Peyer's patch (tissue), 4 donors: ENCODE measurements around the gene PML. TPM values are rescaled to one million over a fixed set of nuclear protein-coding genes. Genes with fewer than 3 reads are reported as not detected.
A peak's percentile ranks its signal among the peaks of the same experiment; 100 is the strongest.

Source experiments
- DNase-seq, 3 donors: peaks; one replicate each; pipeline ENCODE4 v3.0.0-alpha.2; 2017 to 2019
- H3K27ac ChIP-seq, 4 donors: fragments of 200-600 bp; sonication (generic); one replicate each; pipeline ENCODE4 v1.5.1; 2016 to 2019
- H3K27me3 ChIP-seq, 2 donors: fragments of 200-600 bp; sonication (generic); one replicate each; pipeline ENCODE4 v1.5.1; 2019
- H3K36me3 ChIP-seq, 3 donors: fragments of 200-600 bp; sonication (generic); one replicate each; pipeline ENCODE4 v1.5.1; 2016 to 2019
- H3K4me1 ChIP-seq, 4 donors: fragments of 200-600 bp; sonication (generic); one replicate each; pipeline ENCODE4 v1.5.1; 2016 to 2019
- H3K4me3 ChIP-seq, 4 donors: fragments of 200-600 bp; sonication (generic); 1 replicate in 3 of 4; 2 replicates in 1 of 4; pipeline ENCODE4 v1.5.1; 2016 to 2019; ENCODE audit warnings: mild to moderate bottlenecking in 1 of 4
- H3K9me3 ChIP-seq, 4 donors: fragments of 200-600 bp; sonication (generic); one replicate each; pipeline ENCODE4 v1.5.1; 2016 to 2019; ENCODE audit warnings: mild to moderate bottlenecking in 1 of 4
- POLR2A ChIP-seq, 2 donors: fragments of 450-650 bp; IDR thresholded peaks; one replicate each; pipeline ENCODE4 v1.5.1; 2017; ENCODE audit warnings: antibody characterized with exemption in 2 of 2, mild to moderate bottlenecking in 2 of 2, moderate library complexity in 2 of 2
- total RNA-seq, 4 donors: library from RNA; depleted of rRNA; stranded (reverse); fragments of >200 nt; gene quantifications; one replicate each; pipeline ENCODE4 v1.1.0, GENCODE V29; 2016
- TF ChIP-seq, protein P1 (sequence below), 6 experiments: fragments of 450-650 bp in 4 of 6; fragments of 200-600 bp in 2 of 6; sonication (generic) in 1 of 6; IDR thresholded peaks; one replicate each; pipeline ENCODE4 v1.5.1; 2017 to 2019; ENCODE audit warnings: antibody characterized with exemption in 6 of 6, mild to moderate bottlenecking in 3 of 6, moderate library complexity in 1 of 6

Gene PML
- total RNA-seq, 4 donors from 2014 or later, result 52.4 to 116 (median 82.9) TPM

DNA sequence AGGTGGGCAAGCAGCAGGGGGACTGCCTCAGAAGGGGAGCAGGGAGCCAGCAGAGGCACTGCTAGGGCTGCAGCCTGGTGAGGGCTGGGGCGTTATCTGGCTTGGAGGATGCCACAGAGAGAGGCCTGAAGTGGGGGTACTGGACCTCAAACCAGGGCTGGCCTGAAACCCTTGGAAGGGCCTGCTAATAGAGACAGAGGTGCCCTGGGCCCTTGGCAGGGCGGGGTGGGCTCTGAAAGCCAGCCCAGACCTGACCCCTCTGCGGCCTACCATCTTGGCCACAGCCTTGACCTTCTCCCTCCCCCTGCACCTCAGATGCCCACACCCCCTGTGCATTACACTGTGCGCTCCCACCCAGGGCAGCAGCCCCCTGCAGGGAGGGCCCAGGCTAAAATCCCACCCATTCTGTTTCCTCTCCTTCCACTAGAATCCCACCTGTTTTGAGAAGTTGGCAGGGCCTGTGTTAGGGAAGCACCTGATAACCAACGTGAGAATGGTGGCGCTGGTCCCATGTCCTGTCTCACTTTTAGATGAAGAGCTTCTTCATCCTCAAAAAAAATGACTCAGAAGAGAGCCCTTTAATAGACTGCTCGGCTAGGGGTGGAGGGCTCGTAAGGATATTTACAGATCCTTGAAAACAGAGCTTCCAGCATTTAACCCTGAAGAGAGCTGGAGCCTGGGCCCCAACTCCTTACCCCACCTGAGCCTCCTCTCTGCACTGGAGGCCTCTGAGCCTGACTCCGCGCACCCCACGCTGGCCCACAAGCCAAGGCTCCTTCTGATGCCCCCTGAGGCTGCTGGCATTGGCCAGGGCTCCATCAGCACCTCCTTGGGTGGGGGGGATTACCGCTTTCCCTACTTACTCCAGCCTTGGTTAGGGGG lies 38.4 kb upstream of the PML start:
- H3K27ac ChIP-seq, result no peak overlapping the region

DNA sequence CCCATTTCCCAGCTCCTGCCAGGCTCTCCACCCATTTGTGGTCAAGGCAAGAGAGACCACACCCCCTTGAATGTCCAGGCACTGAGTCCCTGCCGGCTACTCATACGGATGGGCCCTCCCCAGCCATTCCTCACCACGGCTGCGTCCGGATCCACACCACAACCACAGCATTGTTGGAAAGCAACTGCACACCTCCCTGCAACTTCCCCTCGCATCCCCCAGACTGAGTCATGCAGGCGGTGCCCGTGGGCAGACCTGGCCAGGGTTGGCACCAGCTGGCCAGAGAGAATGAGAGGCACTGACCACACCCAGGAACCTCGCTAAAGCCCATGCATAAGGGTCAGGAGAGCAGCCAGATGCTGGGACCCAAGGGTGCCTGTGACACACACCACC lies 37.8 kb upstream of the PML start:
- no peak for DNase-seq

More for the DNA sequence above, 38.4 kb upstream of the PML start:
- H3K36me3 ChIP-seq, result no peaks in the 10 kb centered on the region
- H3K9me3 ChIP-seq, result no peaks in the 10 kb centered on the region
- H3K4me1 ChIP-seq, result peaks cover 3 to 22% (median 17%) of the 10 kb centered on the region in 4 donors
- no peak overlapping the region for H3K4me3 ChIP-seq
- no peaks in the 10 kb centered on the region for H3K27me3 ChIP-seq
- no peak for TF ChIP-seq POLR2A (IDR thresholded peaks at IDR 0.05)
- TF ChIP-seq, protein P1, sequence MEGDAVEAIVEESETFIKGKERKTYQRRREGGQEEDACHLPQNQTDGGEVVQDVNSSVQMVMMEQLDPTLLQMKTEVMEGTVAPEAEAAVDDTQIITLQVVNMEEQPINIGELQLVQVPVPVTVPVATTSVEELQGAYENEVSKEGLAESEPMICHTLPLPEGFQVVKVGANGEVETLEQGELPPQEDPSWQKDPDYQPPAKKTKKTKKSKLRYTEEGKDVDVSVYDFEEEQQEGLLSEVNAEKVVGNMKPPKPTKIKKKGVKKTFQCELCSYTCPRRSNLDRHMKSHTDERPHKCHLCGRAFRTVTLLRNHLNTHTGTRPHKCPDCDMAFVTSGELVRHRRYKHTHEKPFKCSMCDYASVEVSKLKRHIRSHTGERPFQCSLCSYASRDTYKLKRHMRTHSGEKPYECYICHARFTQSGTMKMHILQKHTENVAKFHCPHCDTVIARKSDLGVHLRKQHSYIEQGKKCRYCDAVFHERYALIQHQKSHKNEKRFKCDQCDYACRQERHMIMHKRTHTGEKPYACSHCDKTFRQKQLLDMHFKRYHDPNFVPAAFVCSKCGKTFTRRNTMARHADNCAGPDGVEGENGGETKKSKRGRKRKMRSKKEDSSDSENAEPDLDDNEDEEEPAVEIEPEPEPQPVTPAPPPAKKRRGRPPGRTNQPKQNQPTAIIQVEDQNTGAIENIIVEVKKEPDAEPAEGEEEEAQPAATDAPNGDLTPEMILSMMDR (IDR thresholded peaks at IDR 0.05), result no peak
- no peak for DNase-seq

DNA sequence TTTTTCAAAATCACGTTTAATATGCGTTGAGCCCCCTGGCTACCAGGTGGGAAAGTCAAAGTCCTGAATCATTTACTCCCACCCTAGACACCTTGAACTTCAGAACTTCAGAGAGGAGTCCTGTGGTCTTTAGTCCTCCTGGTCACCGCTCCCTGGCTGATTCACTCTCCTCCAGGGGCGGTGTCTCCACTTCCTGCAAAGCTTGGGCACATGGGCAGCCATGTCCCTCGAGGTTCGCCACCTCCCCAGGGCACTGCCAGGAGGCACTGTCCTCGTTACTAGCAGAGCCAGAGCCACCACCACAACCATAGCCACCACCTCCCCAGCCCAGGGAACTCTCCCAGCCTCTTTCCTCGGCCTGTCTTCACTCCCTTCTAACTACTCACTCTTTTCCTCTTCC lies 37.2 kb upstream of the PML start:
- no peak for DNase-seq
- Histone ChIP-seq H3K27ac (no peak overlapping the region), H3K9me3 (no peaks in the 10 kb centered on the region), H3K27me3 (no peaks in the 10 kb centered on the region), H3K4me1 (peaks cover 0 to 12% (median 8%) of the 10 kb centered on the region in 4 donors), H3K36me3 (no peaks in the 10 kb centered on the region), H3K4me3 (no peak overlapping the region)
- TF ChIP-seq POLR2A (IDR thresholded peaks at IDR 0.05), result no peak
- TF ChIP-seq, protein P1 (IDR thresholded peaks at IDR 0.05), result no peak

More for the DNA sequence above, 37.8 kb upstream of the PML start:
- Histone ChIP-seq H3K4me1 (peaks cover 0 to 17% (median 12%) of the 10 kb centered on the region in 4 donors), H3K36me3 (no peaks in the 10 kb centered on the region), H3K27me3 (no peaks in the 10 kb centered on the region), H3K27ac (no peak overlapping the region), H3K4me3 (no peak overlapping the region), H3K9me3 (no peaks in the 10 kb centered on the region)
- TF ChIP-seq POLR2A (IDR thresholded peaks at IDR 0.05), result no peak
- TF ChIP-seq, protein P1 (IDR thresholded peaks at IDR 0.05), result no peak

DNA sequence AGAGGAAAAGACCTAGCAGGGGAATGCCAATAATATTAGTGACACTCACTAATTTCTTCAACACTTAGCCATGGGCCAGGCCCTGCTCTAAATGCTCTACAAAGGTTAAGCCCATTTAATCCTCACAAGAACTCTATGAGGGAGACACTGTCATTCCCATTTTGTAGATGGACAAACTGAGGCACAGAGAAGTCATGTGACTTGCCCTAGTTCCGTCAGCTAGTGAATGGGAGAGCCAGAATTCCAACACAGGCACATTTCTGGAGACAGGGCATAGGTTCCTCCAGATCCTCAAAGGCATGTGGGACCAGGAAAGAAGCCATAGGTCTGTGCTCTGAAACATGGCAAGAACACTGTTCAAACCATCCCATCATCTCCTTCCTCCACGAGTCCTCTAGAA lies 36.7 kb upstream of the PML start:
- no peak overlapping the region for H3K27ac ChIP-seq
- no peaks in the 10 kb centered on the region for H3K9me3 ChIP-seq
- TF ChIP-seq POLR2A (IDR thresholded peaks at IDR 0.05), result no peak
- TF ChIP-seq, protein P1 (IDR thresholded peaks at IDR 0.05), result no peak
- H3K4me1 ChIP-seq, result peaks cover 0 to 9% (median 6%) of the 10 kb centered on the region in 4 donors
- H3K4me3 ChIP-seq, result no peak overlapping the region
- DNase-seq, result no peak
- H3K36me3 ChIP-seq, result no peaks in the 10 kb centered on the region
- no peaks in the 10 kb centered on the region for H3K27me3 ChIP-seq

DNA sequence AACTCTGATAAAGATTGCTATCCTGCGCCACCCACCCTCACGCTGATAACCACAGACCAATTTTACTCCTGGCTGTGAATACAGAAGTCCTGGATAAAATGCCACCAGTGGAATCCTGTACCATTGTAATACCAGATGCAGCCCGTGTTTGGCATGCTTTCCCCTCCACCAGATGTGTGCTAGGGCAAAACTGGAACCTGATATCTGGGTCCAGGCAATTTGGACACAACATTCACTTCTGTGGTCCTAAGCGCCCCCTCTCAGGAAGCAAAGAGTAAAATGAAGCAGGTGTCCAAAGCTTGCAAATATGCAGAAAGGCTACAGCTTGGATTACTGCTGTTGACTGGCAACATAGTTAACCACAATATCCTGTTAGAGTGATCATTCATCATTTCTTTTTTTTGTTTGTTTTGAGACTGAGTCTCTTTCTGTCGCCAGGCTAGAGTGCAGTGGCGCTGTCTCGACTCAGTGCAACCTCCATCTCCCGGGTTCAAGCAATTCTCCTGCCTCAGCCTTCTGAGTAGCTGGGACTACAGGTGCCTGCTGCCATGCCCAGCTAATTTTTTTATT lies 35.4 kb upstream of the PML start:
- no peaks in the 10 kb centered on the region for H3K27me3 ChIP-seq
- no peak overlapping the region for H3K4me3 ChIP-seq
- DNase-seq, result no peak
- TF ChIP-seq POLR2A (IDR thresholded peaks at IDR 0.05), result no peak
- TF ChIP-seq, protein P1 (IDR thresholded peaks at IDR 0.05), result peak in 1 of 6 experiments; percentile 2
- no peaks in the 10 kb centered on the region for H3K9me3 ChIP-seq
- no peaks in the 10 kb centered on the region for H3K36me3 ChIP-seq
- H3K27ac ChIP-seq, result peak overlapping the region in 1 of 4 donors; percentile 27
- peaks cover 0 to 9% (median 4%) of the 10 kb centered on the region in 4 donors for H3K4me1 ChIP-seq
